NCI-H2227 (cell line): Measurements from ENCODE around the gene MSMO1.

Source experiments
- DNase-seq: peaks from one replicate; lab custom pipeline; 2025; ENCODE audit not compliant: unreplicated experiment; lab: John Stamatoyannopoulos, UW

Gene MSMO1

GRCh38 chr4:165359506-165359905 is 32.0 kb downstream of the MSMO1 start:
- DNase-seq = no peak

GRCh38 chr4:165360041-165360695 is 32.7 kb downstream of the MSMO1 start:
- DNase-seq = no peak

- DNase-seq = no peak
These were observed 33.7 kb downstream of the MSMO1 start for GRCh38 chr4:165360985-165361670.

GRCh38 chr4:165361810-165362209 is 34.3 kb downstream of the MSMO1 start:
- no peak for DNase-seq

- DNase-seq = no peak
These were observed 37.1 kb downstream of the MSMO1 start for GRCh38 chr4:165364452-165365080.

GRCh38 chr4:165367040-165367439 is 39.6 kb downstream of the MSMO1 start:
- no peak for DNase-seq

GRCh38 chr4:165368114-165368513 is 40.6 kb downstream of the MSMO1 start:
- DNase-seq = no peak

- no peak for DNase-seq
These were observed 41.1 kb downstream of the MSMO1 start for GRCh38 chr4:165368567-165368966.

- DNase-seq = no peak
These were observed 42.1 kb downstream of the MSMO1 start for GRCh38 chr4:165369522-165369921.

- DNase-seq = no peak
These were observed 43.1 kb downstream of the MSMO1 start for GRCh38 chr4:165370530-165370929.

- DNase-seq = no peak
These were observed 48.0 kb downstream of the MSMO1 start for GRCh38 chr4:165375465-165375864.

GRCh38 chr4:165378398-165378744 is 50.9 kb downstream of the MSMO1 start:
- no peak for DNase-seq

GRCh38 chr4:165378745-165379677 is 51.5 kb downstream of the MSMO1 start, which contains the start of gene CPE:
Gene CPE (plus strand): TSS chr4:165379008. CDS start chr4:165379222, 214 bp downstream.
- peak; percentile 87 for DNase-seq

- DNase-seq = peak; percentile 50
These were observed 52.2 kb downstream of the MSMO1 start for GRCh38 chr4:165379678-165380064.

- DNase-seq = no peak
These were observed 53.3 kb downstream of the MSMO1 start for GRCh38 chr4:165380805-165381204.

- no peak for DNase-seq
These were observed 54.4 kb downstream of the MSMO1 start for GRCh38 chr4:165381821-165382373.

GRCh38 chr4:165382640-165383039 is 55.2 kb downstream of the MSMO1 start:
- no peak for DNase-seq

GRCh38 chr4:165383591-165384073 is 56.2 kb downstream of the MSMO1 start:
- DNase-seq = peak; percentile 43

GRCh38 chr4:165384186-165384585 is 56.7 kb downstream of the MSMO1 start:
- peak; percentile 28 for DNase-seq

- DNase-seq = peak; percentile 51
These were observed 57.1 kb downstream of the MSMO1 start for GRCh38 chr4:165384598-165384997.

- no peak for DNase-seq
These were observed 57.7 kb downstream of the MSMO1 start for GRCh38 chr4:165385126-165385525.
